H1 (cell line): ENCODE data around the gene KLHL17. TPM values are rescaled to one million over a fixed set of nuclear protein-coding genes. Genes with fewer than 3 reads are reported as not detected.

Experiments used
- EZH2 ChIP-seq: fragments of 200-600 bp; sonication (generic); IDR thresholded peaks from 2 replicates; pipeline ENCODE4 v1.7.1; 2012; ENCODE audit warnings: low read depth, mild to moderate bottlenecking, moderate library complexity, low read length, inconsistent platforms; ENCODE audit not compliant: severe bottlenecking
- RXRA ChIP-seq: IDR thresholded peaks from 2 replicates; pipeline ENCODE4 v1.6.1; 2011; ENCODE audit warnings: low read depth, mild to moderate bottlenecking, low read length, moderate library complexity; ENCODE audit not compliant: insufficient read depth
- SP2 ChIP-seq: IDR thresholded peaks from 2 replicates; pipeline ENCODE4 v1.6.1; 2012; ENCODE audit warnings: mild to moderate bottlenecking, low read length, inconsistent platforms
- polyA plus RNA-seq, 7 experiments: library from polyadenylated mRNA; depleted of rRNA in 3 of 7; stranded (reverse) in 5 of 7; unstranded in 2 of 7; fragments of >200 nt in 5 of 7; fragments of 200-250 nt in 2 of 7; gene quantifications; 1 replicate in 5 of 7; 2 replicates in 1 of 7; 4 replicates in 1 of 7; pipeline versions ENCODE4 v1.2.1 to v1.2.3, GENCODE V29; 2011 to 2013; ENCODE audit warnings: missing spikeins in 2 of 7, mixed read lengths in 2 of 7
- total RNA-seq: library from RNA; stranded (reverse); fragmentation: NEBNext Ultra II Directional; extraction: Animal tissue kit (Norgen Biotek cat#: 25700); gene quantifications from 2 replicates; pipeline ENCODE4 v1.2.1, GENCODE V29; 2021

KLHL17 gene
- total and polyA plus RNA-seq, 2 of the 8 experiments (the other 6 are each of a cell fraction or from before 2014, with no cell fraction given), result 32.6 to 36.1 TPM

DNA sequence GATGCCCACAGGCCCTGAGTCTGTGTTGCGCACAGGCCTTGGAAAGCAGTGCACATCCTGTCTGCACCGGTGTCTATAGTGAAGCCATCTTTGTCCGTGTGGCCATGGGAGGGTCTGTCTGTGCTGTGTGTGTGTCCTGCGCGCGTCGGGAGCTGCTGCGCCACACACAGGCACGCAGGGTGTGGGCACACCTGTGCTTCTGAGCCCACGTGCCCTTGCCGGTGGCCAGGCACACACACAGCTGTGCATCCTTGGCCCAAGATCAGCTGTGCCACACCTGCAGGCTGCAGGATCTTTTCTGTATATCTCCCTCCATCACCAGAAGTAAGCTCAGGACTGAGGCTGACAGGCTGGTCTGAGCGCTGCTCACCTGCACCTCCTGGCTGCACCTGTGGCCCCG lies 39.9 kb upstream of the KLHL17 start (continued):
- TF ChIP-seq SP2 (no peak), EZH2 (no peak), RXRA (no peak)
